GM18873 (cell line): ENCODE results near the gene ZEB2.
A peak's percentile ranks its signal among the peaks of the same experiment; 100 is the strongest.

Source experiments
- ATAC-seq: cut with Tn5 transposase; IDR thresholded peaks from one replicate; pipeline ENCODE4 v1.9.1; 2021; ENCODE audit warnings: mild to moderate bottlenecking, moderate library complexity, moderate number of reproducible peaks; ENCODE audit not compliant: unreplicated experiment, low FRiP score

Gene ZEB2

DNA sequence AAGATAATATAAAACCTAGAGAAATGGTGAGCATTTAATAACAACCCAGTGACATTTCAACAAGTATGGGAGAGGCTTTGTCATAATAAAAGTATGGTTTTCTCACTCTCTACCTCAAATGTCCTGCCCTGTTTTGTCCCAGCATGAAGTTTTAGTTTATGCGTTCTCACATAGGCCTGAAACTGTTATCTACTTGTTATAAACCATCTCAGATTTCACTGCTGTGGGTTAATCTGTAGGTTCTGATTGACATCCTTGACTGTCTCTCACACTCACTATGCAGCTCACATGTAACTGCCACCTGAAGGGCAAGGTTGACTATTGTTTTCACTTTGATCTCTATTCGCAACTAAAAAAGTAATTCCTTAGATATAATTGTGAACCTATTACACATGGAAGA is 44.9 kb downstream of the ZEB2 start:
- ATAC-seq: no peak

DNA sequence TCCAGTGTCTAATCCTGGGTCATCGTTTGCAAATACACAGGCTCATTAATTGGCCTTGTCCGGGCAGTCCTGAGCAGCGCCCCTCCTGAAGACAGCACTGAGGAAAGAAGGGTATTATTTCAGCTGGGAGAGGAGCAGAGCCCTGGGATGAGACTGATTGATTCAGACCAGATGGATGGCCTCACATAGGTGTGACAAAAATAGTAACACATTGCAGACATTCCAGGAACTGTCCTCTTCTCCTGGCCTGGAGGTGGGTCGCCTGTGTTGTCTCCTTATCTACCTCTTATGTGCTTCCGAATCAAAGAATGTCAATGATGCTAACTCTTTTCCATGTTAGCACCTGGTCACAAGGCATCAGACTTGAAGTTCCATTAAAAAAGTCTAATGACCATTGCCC is 45.9 kb downstream of the ZEB2 start:
- no peak for ATAC-seq

GRCh38 chr2:144472911-144473310 is 47.0 kb downstream of the ZEB2 start:
- no peak for ATAC-seq

GRCh38 chr2:144472046-144472412 is 47.9 kb downstream of the ZEB2 start:
- no peak for ATAC-seq

DNA sequence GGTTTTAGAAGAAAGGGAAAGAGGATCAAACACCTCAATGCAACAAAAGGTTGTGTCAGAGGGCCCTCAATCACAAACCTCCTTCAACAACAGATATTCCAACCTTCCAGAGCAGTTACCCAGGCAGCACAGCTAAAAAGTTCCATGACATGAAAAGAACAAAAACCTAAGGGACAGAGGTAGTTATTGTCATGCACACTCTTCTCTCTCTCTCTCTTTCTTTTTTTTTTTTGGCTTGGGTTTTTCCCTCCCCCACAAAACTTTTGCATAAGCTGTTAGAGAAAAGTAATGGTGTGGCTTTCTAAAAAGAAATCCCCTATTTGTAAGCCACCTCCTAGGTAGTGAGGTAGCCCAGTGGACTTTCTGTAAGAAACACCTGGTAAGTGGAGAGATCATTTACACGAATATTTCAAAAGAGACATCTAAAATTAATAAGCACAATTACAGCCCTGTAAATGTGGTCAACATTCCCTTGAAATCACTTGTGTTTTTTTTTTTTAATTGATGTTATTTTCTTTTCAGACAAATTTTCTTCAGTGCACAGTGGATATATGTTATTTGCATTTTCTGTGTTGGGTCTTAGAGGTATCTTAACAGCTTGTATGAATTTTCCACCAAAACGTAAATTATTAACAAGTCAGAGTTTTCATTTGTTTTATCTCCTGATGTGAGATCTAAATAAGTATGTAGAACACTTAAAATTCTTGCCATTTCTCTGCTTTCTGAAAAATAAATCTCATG is 48.4 kb downstream of the ZEB2 start:
- ATAC-seq: peak; percentile 88

- ATAC-seq: no peak
Measured at GRCh38 chr2:144470816-144471215, 49.1 kb downstream of the ZEB2 start.

- ATAC-seq: no peak
Measured at GRCh38 chr2:144470334-144470733, 49.6 kb downstream of the ZEB2 start.

DNA sequence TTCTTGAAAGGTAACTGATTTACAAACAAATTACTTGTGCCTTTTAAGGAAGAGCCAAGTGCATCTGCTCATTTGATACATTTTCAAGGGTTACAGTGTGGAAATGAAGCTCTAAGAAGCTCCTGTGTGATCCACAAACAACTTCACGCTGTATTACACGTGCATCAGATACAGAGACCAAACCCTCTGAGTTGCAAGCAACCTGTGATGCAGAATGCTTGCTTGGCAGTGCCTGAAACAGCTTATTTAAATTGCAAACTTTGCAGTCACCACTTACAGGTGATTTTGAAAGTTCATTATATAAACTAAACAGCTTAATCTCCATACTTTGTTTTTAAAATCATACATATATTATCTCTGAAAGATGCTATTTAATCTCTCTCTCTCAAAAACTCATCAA is 50.1 kb downstream of the ZEB2 start:
- ATAC-seq: no peak

DNA sequence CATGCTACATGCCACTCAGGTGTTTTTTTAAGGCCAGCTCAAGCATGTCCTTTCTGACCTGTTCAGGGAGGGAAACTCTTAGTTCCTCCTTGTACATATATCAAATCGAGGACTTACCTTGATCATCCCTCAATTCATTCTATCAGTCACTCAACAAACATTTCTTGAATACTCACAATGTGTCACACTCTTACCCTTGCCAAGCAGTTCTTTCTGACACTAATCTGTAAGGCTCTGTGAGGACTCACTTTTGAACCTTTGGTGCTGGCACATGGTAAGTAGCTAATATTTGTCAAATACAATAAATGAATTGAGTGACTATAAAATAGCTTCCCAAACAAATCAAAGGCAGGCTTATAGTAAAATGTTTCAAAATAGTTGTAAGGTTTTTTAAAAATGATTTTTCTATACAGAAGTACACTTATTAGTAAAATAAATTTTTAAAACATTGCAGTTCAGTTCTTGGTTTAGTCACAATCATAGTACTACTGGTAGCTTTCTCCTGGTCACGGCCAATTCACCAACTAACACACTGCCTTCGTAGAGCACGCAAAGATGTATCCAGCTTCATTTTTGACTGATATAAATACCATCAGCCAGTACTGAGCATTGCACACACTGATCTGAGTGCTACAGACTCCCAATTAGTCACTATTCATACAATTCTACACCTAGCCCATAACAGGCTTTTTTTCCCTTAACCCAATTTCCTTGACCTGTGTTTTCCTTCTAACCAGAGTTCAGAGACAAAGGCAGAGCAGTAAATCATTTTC is 50.9 kb downstream of the ZEB2 start:
- no peak for ATAC-seq

- no peak for ATAC-seq
Measured at GRCh38 chr2:144467502-144468137, 52.3 kb downstream of the ZEB2 start.

- ATAC-seq: no peak
Measured at GRCh38 chr2:144466637-144467036, 53.3 kb downstream of the ZEB2 start.

DNA sequence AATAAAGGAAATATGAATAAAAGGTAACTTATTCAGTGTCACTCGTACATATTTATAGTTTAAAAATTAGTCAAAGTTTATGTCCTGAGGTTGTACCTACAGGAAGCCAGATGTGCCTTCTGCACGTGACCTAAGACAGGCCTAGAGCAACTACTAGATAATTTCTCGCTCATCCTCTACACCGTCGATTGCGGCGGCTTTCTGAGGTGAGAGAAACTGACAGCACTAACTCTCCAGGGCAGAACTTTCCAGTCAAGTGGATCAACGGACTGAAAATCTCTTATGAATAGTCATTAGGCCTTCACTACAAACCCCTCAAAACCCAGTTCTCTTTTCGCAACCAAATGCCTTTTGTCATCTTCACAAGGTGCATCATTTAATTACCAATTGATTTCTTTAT is 54.2 kb downstream of the ZEB2 start:
- no peak for ATAC-seq

DNA sequence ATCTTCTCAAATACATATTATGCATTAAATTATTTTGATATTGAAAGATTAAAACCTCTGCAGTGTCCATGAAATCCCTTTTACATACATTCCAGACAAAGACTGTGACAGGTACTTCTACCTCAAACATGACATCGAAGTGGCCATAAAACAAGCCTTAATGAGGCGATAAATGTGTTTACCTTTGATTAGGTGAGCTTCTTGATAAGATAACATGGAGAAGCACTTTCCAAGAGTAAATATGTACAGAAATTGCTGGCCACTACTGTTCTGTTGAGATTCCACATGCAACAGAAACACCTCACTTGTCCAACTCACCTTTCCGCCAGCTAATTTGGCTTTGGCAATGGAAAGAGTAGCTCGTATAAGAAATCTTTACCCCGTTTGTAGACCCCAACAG is 55.2 kb downstream of the ZEB2 start:
- ATAC-seq: no peak

- ATAC-seq: no peak
Measured at GRCh38 chr2:144463266-144463665, 56.7 kb downstream of the ZEB2 start.

DNA sequence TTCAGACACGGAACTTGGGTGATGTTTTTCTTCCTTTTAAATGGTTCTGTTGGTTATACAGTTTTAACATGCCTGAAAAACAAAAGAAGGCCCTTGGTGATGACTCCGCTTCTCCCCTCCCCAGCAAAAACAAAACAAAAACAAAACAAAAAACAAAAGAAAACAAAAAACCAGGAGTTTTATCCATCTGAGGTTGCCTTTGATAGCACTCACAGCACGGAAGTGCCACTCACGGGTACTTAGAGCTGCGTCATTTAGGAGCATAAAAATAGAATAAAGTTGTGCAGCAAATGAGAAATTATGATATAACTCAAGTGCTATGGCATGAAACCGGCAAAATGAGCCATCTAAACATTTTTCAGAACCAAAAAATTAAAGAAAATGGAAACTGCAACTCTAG is 57.7 kb downstream of the ZEB2 start:
- no peak for ATAC-seq

- ATAC-seq: no peak
Measured at GRCh38 chr2:144461308-144461766, 58.6 kb downstream of the ZEB2 start.

DNA sequence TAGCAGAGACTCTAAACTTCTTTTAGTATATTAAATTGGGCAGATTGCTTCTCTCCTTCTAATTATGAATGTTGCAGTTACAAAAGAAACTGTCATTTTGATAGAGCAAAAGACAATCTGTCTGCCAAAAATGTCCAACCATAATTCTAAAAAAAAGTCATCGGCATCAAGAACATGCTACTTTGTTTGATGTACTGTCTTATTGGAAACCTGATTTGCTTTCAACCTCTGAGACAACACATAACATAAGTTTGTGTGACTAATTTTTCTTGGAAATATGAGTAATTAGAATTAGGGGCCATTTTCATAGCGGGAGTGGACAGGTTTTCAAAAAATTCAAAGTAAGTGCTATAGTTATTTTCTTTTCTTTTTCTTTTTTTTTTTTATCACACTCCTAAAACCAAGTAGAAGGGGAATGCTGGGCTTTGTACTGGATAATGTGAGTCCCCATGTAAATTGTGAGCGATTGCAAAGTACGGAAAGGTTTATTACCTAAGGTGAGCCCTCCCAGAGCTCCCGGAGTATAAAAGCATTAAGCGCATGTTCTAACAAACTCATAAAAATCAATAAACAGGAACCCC is 59.1 kb downstream of the ZEB2 start:
- no peak for ATAC-seq

DNA sequence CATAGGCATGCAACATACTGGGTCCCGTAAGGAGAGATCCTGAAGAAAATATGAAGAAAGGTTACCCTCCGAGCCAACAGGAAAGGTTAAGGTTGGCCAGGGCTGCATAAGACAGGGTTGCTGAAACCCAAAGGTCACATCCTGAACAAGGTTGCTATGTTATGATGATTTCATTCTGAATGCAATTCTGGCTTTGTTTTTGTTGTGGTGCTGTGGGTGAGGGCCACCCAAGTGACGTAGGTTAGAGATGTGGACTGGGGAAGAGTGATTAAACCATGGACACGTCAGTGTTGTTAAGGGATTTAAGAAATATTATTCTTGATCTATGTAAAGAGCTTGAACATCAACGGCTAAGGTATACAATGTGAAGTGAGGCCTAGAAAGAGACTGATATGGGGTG is 60.0 kb downstream of the ZEB2 start:
- no peak for ATAC-seq

DNA sequence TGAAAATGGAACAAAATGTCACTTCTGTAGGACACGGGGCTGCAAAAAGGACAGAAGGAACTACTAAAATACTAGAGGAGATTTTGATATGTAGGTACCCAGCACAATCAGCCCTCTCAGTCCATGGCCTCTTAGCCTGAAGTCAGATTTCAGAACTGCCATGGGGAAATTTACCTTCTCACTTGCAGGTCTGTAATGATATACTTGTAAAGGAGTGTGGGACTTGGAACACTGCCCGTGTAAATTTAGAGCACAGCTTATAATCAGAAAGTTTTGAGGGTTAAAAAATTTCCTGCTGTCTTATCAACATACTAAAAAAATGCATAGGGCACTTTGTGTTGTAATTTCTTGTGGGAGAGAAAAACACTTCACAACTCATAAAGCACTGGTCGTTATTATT is 60.6 kb downstream of the ZEB2 start:
- no peak for ATAC-seq

DNA sequence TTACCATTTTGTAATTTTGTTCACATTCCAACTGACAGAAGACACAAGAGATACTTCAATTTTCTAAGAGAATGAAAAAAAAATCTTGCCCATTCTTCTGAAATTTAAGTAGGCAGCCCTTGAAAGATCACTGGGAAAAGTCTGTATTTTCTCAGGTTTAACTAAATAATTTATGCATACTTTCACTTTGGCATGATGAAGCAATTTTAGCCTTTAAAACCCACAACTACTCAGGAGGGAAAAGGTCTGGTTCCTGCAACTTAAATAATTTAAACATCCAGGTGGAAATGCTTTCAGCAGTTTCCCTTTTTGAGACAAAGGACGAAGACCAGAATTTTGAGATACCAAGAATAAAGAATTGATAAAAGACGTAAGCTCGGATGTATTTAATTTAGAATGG is 61.4 kb downstream of the ZEB2 start:
- no peak for ATAC-seq

DNA sequence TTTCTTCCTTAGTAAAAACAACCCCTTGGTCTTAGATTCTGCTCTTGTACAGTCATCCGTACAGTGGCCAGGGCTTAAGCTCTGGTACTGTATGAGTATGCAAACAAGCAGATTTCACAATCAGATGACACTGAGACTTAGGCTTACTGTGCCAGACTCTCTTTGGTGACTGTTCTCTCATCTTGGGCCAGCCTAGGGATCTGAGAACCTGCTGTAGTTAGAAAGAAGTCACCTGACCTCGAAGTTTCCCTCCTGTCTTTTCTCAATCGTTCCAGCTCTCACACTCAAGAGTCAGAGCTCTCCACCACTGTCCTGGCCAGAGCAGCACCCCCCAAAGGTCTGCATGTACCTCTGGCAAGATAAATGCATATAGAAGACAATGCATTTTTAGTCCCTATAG is 63.2 kb downstream of the ZEB2 start:
- ATAC-seq: peak; percentile 49
